Pancreas (tissue), 10 donors: ENCODE measurements around the gene KLHL25. TPM values are rescaled to one million over a fixed set of nuclear protein-coding genes. Genes with fewer than 3 reads are reported as not detected.

Source experiments
- ATAC-seq, 4 donors: fragments of 200-7000 bp; cut with Tn5 transposase; one replicate each; pipeline versions ENCODE4 v1.8.0 to v1.9.1; 2020; ENCODE audit warnings: mild to moderate bottlenecking in 4 of 4, moderate library complexity in 4 of 4
- DNase-seq, 6 donors: peaks; one replicate each; pipeline ENCODE4 v3.0.0-alpha.2; 2020
- FAIRE-seq: peaks from 2 replicates; lab custom pipeline; 2012; peaks lifted over from hg19 to GRCh38; lab: Jason Lieb, UNC
- H3K27ac ChIP-seq, 4 donors: fragments of 200-600 bp; sonication (generic); 1 replicate in 3 of 4; 2 replicates in 1 of 4; pipeline versions ENCODE4 v1.5.0 to v1.8.0; 2020
- H3K27me3 ChIP-seq, 4 donors: fragments of 200-600 bp; one replicate each; pipeline ENCODE4 v1.8.0; 2021
- H3K36me3 ChIP-seq, 3 donors: fragments of 200-600 bp; sonication (generic) in 1 of 3; one replicate each; pipeline versions ENCODE4 v1.5.0 to v1.8.0; 2020 to 2021
- H3K4me1 ChIP-seq, 3 donors: fragments of 200-600 bp; one replicate each; pipeline ENCODE4 v1.8.0; 2021
- H3K4me3 ChIP-seq, 4 donors: fragments of 200-600 bp; sonication (generic) in 2 of 4; one replicate each; pipeline versions ENCODE4 v1.5.0 to v1.8.0; 2020 to 2021
- H3K9me3 ChIP-seq, 4 donors: fragments of 200-600 bp; one replicate each; pipeline ENCODE4 v1.8.0; 2021
- WGBS, 2 donors: extraction: QIAGEN DNeasy Blood & Tissue Kit; methylation state at CpG; one replicate each; pipeline ENCODE4 v1.1.7; 2013; 5-methylcytosine and 5-hydroxymethylcytosine counted together
- intact Hi-C, 3 donors: fragments of 100-400 bp; cut with DNase I; formaldehyde crosslinking; loops; one replicate each; pipeline versions ENCODE4 v1.11.1 to v1.14.2; 2022
- polyA plus RNA-seq, 2 donors: library from polyadenylated mRNA; stranded (reverse); fragments of 200-250 nt; gene quantifications; one replicate each; pipeline ENCODE4 v1.2.3, GENCODE V29; 2013
- total RNA-seq, 6 donors: library from RNA; stranded (reverse); fragmentation: NEBNext Ultra II Directional in 4 of 6; extraction: Animal tissue kit (Norgen Biotek cat#: 25700) in 4 of 6; gene quantifications; one replicate each; pipeline versions ENCODE4 v1.2.1 to v1.2.4, GENCODE V29; 2021 to 2023
- TF ChIP-seq, protein P1 (sequence below), 4 donors: fragments of 200-600 bp; sonication (generic) in 3 of 4; IDR thresholded peaks; one replicate each; pipeline versions ENCODE4 v1.5.0 to v1.8.0; 2021; ENCODE audit warnings: antibody characterized with exemption in 4 of 4
- donor health status: healthy with polysubstance abuse.
- donor health status: DM: no; HTN: no; CAD: no; lungs with moderate emphysema.
- donor health status: DM: no; HTN: no; CAD: no.
- donor health status: control.
- donor health status: control.
- donor health status: Bipolar disorder and iron deficiency.
- donor health status: DM: yes; HTN: yes; CAD: no.
- donor health status: DM: no; HTN: no; CAD: no.
- donor health status: DM: no; HTN: no; CAD: no.
- donor health status: DM: yes; HTN: yes; CAD: no.

The KLHL25 gene
- total and polyA plus RNA-seq, 8 donors: 0.93 to 3.3 (median 2.0) TPM

- FAIRE-seq: no peak
- no peaks in the 10 kb centered on the region for H3K27me3 ChIP-seq
- ATAC-seq: no peak
- DNase-seq: peak in 2 of 6 donors; percentile 12 to 50
- H3K9me3 ChIP-seq: no peaks in the 10 kb centered on the region
- TF ChIP-seq, protein P1, sequence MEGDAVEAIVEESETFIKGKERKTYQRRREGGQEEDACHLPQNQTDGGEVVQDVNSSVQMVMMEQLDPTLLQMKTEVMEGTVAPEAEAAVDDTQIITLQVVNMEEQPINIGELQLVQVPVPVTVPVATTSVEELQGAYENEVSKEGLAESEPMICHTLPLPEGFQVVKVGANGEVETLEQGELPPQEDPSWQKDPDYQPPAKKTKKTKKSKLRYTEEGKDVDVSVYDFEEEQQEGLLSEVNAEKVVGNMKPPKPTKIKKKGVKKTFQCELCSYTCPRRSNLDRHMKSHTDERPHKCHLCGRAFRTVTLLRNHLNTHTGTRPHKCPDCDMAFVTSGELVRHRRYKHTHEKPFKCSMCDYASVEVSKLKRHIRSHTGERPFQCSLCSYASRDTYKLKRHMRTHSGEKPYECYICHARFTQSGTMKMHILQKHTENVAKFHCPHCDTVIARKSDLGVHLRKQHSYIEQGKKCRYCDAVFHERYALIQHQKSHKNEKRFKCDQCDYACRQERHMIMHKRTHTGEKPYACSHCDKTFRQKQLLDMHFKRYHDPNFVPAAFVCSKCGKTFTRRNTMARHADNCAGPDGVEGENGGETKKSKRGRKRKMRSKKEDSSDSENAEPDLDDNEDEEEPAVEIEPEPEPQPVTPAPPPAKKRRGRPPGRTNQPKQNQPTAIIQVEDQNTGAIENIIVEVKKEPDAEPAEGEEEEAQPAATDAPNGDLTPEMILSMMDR (IDR thresholded peaks at IDR 0.05): no peak
- intact Hi-C loops: no loop called here
- no peaks in the 10 kb centered on the region for H3K4me1 ChIP-seq
- no peak overlapping the region for H3K27ac ChIP-seq
- 88 to 92% methylated on average over 10 of the region's 10 CpGs for WGBS, 2 donors
- H3K4me3 ChIP-seq: no peak overlapping the region
- peaks cover 14 to 94% (median 59%) of the 10 kb centered on the region in 3 donors for H3K36me3 ChIP-seq
Observed at GRCh38 chr15:85744579-85744978, 50.1 kb downstream of the KLHL25 start.

- peaks cover 14 to 93% (median 56%) of the 10 kb centered on the region in 3 donors for H3K36me3 ChIP-seq
- H3K4me3 ChIP-seq: no peak overlapping the region
- H3K27me3 ChIP-seq: no peaks in the 10 kb centered on the region
- ATAC-seq (no peak), DNase-seq (peak in 1 of 6 donors; percentile 12), FAIRE-seq (no peak)
- H3K4me1 ChIP-seq: no peaks in the 10 kb centered on the region
- intact Hi-C loops: no loop called here
- 85 to 90% methylated on average over 14 of the region's 14 CpGs for WGBS, 2 donors
- no peak overlapping the region for H3K27ac ChIP-seq
- TF ChIP-seq, protein P1 (IDR thresholded peaks at IDR 0.05): no peak
- no peaks in the 10 kb centered on the region for H3K9me3 ChIP-seq
Observed at GRCh38 chr15:85743392-85744055, 51.2 kb downstream of the KLHL25 start.

GRCh38 chr15:85742186-85742821 is 52.4 kb downstream of the KLHL25 start:
- TF ChIP-seq, protein P1 (IDR thresholded peaks at IDR 0.05): no peak
- Histone ChIP-seq H3K27me3 (no peaks in the 10 kb centered on the region), H3K4me3 (no peak overlapping the region), H3K36me3 (peaks cover 14 to 93% (median 57%) of the 10 kb centered on the region in 3 donors), H3K9me3 (no peaks in the 10 kb centered on the region), H3K4me1 (no peaks in the 10 kb centered on the region), H3K27ac (no peak overlapping the region)
- intact Hi-C loops: no loop called here
- no peak for FAIRE-seq
- DNase-seq: peak in 1 of 6 donors; percentile 10
- peak in 1 of 4 donors; percentile 7 for ATAC-seq
- whole genome bisulfite sequencing, 2 donors: 74 to 77% methylated on average over 8 of the region's 8 CpGs

- no peak overlapping the region for H3K4me3 ChIP-seq
- no peak for FAIRE-seq
- no peaks in the 10 kb centered on the region for H3K9me3 ChIP-seq
- TF ChIP-seq, protein P1 (IDR thresholded peaks at IDR 0.05): no peak
- WGBS, 2 donors: 93 to 97% methylated on average over 11 of the region's 11 CpGs
- no peaks in the 10 kb centered on the region for H3K27me3 ChIP-seq
- ATAC-seq: no peak
- no peak overlapping the region for H3K27ac ChIP-seq
- H3K36me3 ChIP-seq: peaks cover 14 to 91% (median 56%) of the 10 kb centered on the region in 3 donors
- DNase-seq: no peak
- intact Hi-C loops: no loop called here
- no peaks in the 10 kb centered on the region for H3K4me1 ChIP-seq
Observed at GRCh38 chr15:85741662-85742061, 53.1 kb downstream of the KLHL25 start.

GRCh38 chr15:85741021-85741421 is 53.7 kb downstream of the KLHL25 start:
- no peaks in the 10 kb centered on the region for H3K9me3 ChIP-seq
- intact Hi-C loops: no loop called here
- TF ChIP-seq, protein P1 (IDR thresholded peaks at IDR 0.05): no peak
- H3K36me3 ChIP-seq: peaks cover 14 to 91% (median 59%) of the 10 kb centered on the region in 3 donors
- no peak overlapping the region for H3K4me3 ChIP-seq
- WGBS, 2 donors: 94 to 95% methylated on average over 20 of the region's 20 CpGs
- DNase-seq: peak in 2 of 6 donors; percentile 11 to 34
- no peaks in the 10 kb centered on the region for H3K4me1 ChIP-seq
- FAIRE-seq: no peak
- H3K27ac ChIP-seq: no peak overlapping the region
- no peak for ATAC-seq
- H3K27me3 ChIP-seq: no peaks in the 10 kb centered on the region
